Esophagus muscularis mucosa (tissue), 3 donors: ENCODE data around the gene DMD.

Experiments
- CTCF ChIP-seq, 3 experiments: fragments of 200-600 bp in 2 of 3; fragments of 450-650 bp in 1 of 3; sonication (generic) in 2 of 3; IDR thresholded peaks; one replicate each; pipeline ENCODE4 v1.5.1; 2017 to 2019; ENCODE audit warnings: antibody characterized with exemption in 3 of 3, mild to moderate bottlenecking in 2 of 3, moderate library complexity in 1 of 3
- POLR2A ChIP-seq: fragments of 450-650 bp; IDR thresholded peaks from one replicate; pipeline ENCODE4 v1.6.1; 2017; ENCODE audit warnings: antibody characterized with exemption, moderate library complexity, mild to moderate bottlenecking, low read depth
- POLR2AphosphoS5 ChIP-seq, 2 donors: sonication (generic); formaldehyde crosslinking; IDR thresholded peaks; one replicate each; pipeline ENCODE4 v1.6.1; 2017; ENCODE audit warnings: antibody characterized with exemption in 2 of 2

- TF ChIP-seq CTCF (IDR thresholded peaks at IDR 0.05) (no peak), POLR2A (no peak), POLR2AphosphoS5 (IDR thresholded peaks at IDR 0.05) (no peak)
These were observed 1020.0 kb downstream of the DMD start for GRCh38 chrX:32191316-32191715.
